ENCODE results near the gene MAGI2. TPM values are rescaled to one million over a fixed set of nuclear protein-coding genes. Genes with fewer than 3 reads are reported as not detected.

The MAGI2 gene
- total RNA-seq, 2 donors from 2014 or later: 18.3 to 31.8 TPM

- TF ChIP-seq CTCF (IDR thresholded peaks at IDR 0.05): no peak
- H3K27ac ChIP-seq: peak overlapping the region; percentile 24 to 27
- no peaks in the 10 kb centered on the region for H3K27me3 ChIP-seq (replicated peaks; ENCODE audit: insufficient read depth)
- H3K9me3 ChIP-seq: no peaks in the 10 kb centered on the region
- no peaks in the 10 kb centered on the region for H3K36me3 ChIP-seq
- peaks cover 6 to 22% of the 10 kb centered on the region in 2 donors for H3K4me1 ChIP-seq (ENCODE audit: control insufficient read depth in 1 of 2, low read depth in 2 of 2)
- no peak for DNase-seq (ENCODE audit: low spot score)
- ATAC-seq (ENCODE audit: insufficient number of reproducible peaks, low FRiP score, low read depth): no peak
- no peak overlapping the region for H3K4me3 ChIP-seq
Measured at GRCh38 chr7:78714356-78714755, 739.1 kb downstream of the MAGI2 start.

GRCh38 chr7:78712111-78712510 is 741.4 kb downstream of the MAGI2 start:
- no peak for DNase-seq (ENCODE audit: low spot score)
- H3K27me3 ChIP-seq (replicated peaks; ENCODE audit: insufficient read depth): no peaks in the 10 kb centered on the region
- H3K9me3 ChIP-seq: no peaks in the 10 kb centered on the region
- H3K4me1 ChIP-seq (ENCODE audit: control insufficient read depth in 1 of 2, low read depth in 2 of 2): peaks cover 6 to 19% of the 10 kb centered on the region in 2 donors
- TF ChIP-seq CTCF (IDR thresholded peaks at IDR 0.05): no peak
- H3K4me3 ChIP-seq: no peak overlapping the region
- H3K36me3 ChIP-seq: no peaks in the 10 kb centered on the region
- ATAC-seq (ENCODE audit: insufficient number of reproducible peaks, low FRiP score, low read depth): no peak
- H3K27ac ChIP-seq: no peak overlapping the region

- H3K4me1 ChIP-seq (ENCODE audit: control insufficient read depth in 1 of 2, low read depth in 2 of 2): peaks cover 6 to 15% of the 10 kb centered on the region in 2 donors
- DNase-seq (ENCODE audit: low spot score): no peak
- H3K27me3 ChIP-seq (replicated peaks; ENCODE audit: insufficient read depth): no peaks in the 10 kb centered on the region
- H3K36me3 ChIP-seq: no peaks in the 10 kb centered on the region
- no peak overlapping the region for H3K27ac ChIP-seq
- no peak for ATAC-seq (ENCODE audit: insufficient number of reproducible peaks, low FRiP score, low read depth)
- H3K9me3 ChIP-seq: no peaks in the 10 kb centered on the region
- TF ChIP-seq CTCF (IDR thresholded peaks at IDR 0.05): no peak
- H3K4me3 ChIP-seq: no peak overlapping the region
Measured at GRCh38 chr7:78709658-78710057, 743.8 kb downstream of the MAGI2 start.

GRCh38 chr7:78704504-78704903 is 749.0 kb downstream of the MAGI2 start:
- no peaks in the 10 kb centered on the region for H3K36me3 ChIP-seq
- TF ChIP-seq CTCF (IDR thresholded peaks at IDR 0.05): no peak

GRCh38 chr7:78703391-78703790 is 750.1 kb downstream of the MAGI2 start:
- no peak for TF ChIP-seq CTCF (IDR thresholded peaks at IDR 0.05)
- no peaks in the 10 kb centered on the region for H3K9me3 ChIP-seq
- no peaks in the 10 kb centered on the region for H3K36me3 ChIP-seq
- DNase-seq (ENCODE audit: low spot score): no peak
- no peaks in the 10 kb centered on the region for H3K27me3 ChIP-seq (replicated peaks; ENCODE audit: insufficient read depth)
- ATAC-seq (ENCODE audit: insufficient number of reproducible peaks, low FRiP score, low read depth): no peak
- peaks cover 8 to 14% of the 10 kb centered on the region in 2 donors for H3K4me1 ChIP-seq (ENCODE audit: control insufficient read depth in 1 of 2, low read depth in 2 of 2)
- no peak overlapping the region for H3K4me3 ChIP-seq
- peak overlapping the region in 1 of 2 donors; percentile 9 for H3K27ac ChIP-seq

More at GRCh38 chr7:78704504-78704903, 749.0 kb downstream of the MAGI2 start:
- ATAC-seq (ENCODE audit: insufficient number of reproducible peaks, low FRiP score, low read depth): no peak
- Histone ChIP-seq H3K4me3 (no peak overlapping the region), H3K27me3 (replicated peaks; ENCODE audit: insufficient read depth) (no peaks in the 10 kb centered on the region), H3K27ac (no peak overlapping the region), H3K4me1 (ENCODE audit: control insufficient read depth in 1 of 2, low read depth in 2 of 2) (peaks cover 8 to 14% of the 10 kb centered on the region in 2 donors), H3K9me3 (no peaks in the 10 kb centered on the region)
- DNase-seq (ENCODE audit: low spot score): no peak
